ENCODE measurements around the gene FREY1. TPM values are rescaled to one million over a fixed set of nuclear protein-coding genes. Genes with fewer than 3 reads are reported as not detected.

The FREY1 gene
- total RNA-seq, 1 donor from 2014 or later, result not detected

DNA sequence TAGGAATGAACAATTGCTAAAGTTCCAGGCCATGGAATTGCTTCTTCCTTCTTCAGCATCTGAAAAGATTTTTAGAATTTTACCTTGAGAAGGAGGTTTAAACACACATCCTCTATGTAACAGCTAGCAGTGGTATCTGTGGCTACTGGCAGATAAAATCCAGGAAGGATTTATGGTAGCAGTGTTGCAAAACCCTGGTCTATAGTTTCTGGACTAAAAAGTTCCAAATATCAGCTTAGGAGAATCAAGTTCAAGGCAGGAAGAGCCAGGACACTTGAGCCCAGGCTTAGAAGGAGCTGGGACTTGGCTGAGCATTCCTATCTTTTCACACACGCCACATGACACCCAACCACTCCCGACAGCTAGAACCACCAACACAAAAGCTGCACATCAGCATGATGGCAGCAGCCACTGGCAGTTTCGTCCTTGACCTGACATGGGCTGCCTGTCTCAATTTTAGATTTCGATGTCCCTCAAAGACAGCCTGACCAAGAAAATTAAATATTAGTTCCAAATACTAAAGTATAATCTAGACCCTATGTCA lies 29.5 kb upstream of the FREY1 start:
- TF ChIP-seq EZH2phosphoT487 (IDR thresholded peaks at IDR 0.05), result no peak
- TF ChIP-seq EZH2 (IDR thresholded peaks at IDR 0.05), result no peak
- no peak for TF ChIP-seq CTCF (IDR thresholded peaks at IDR 0.05)
- Histone ChIP-seq H3K79me2 (ENCODE audit: low read depth) (no peaks in the 10 kb centered on the region), H3K36me3 (no peaks in the 10 kb centered on the region), H3K27me3 (no peaks in the 10 kb centered on the region), H3K4me3 (no peak overlapping the region), H3K27ac (no peak overlapping the region), H3F3A (ENCODE audit: low read depth) (peaks cover 7% of the 10 kb centered on the region), H2AFZ (replicated peaks) (no peak overlapping the region), H3K9me3 (ENCODE audit: low read depth) (no peaks in the 10 kb centered on the region), H3K9ac (no peak overlapping the region), H4K20me1 (ENCODE audit: low read depth) (peaks cover 7% of the 10 kb centered on the region), H3K4me1 (no peaks in the 10 kb centered on the region), H3K4me2 (no peak overlapping the region)
- Mint-ChIP-seq H3K27ac (no peak overlapping the region), H3K27me3 (ENCODE audit: insufficient read depth, low read depth) (peaks cover 4% of the 10 kb centered on the region), H3K36me3 (peaks cover 9% of the 10 kb centered on the region), H3K4me1 (no peaks in the 10 kb centered on the region), H3K4me3 (no peak overlapping the region), H3K9me3 (no peaks in the 10 kb centered on the region)
- DNase-seq (ENCODE audit: low spot score), result no peak

DNA sequence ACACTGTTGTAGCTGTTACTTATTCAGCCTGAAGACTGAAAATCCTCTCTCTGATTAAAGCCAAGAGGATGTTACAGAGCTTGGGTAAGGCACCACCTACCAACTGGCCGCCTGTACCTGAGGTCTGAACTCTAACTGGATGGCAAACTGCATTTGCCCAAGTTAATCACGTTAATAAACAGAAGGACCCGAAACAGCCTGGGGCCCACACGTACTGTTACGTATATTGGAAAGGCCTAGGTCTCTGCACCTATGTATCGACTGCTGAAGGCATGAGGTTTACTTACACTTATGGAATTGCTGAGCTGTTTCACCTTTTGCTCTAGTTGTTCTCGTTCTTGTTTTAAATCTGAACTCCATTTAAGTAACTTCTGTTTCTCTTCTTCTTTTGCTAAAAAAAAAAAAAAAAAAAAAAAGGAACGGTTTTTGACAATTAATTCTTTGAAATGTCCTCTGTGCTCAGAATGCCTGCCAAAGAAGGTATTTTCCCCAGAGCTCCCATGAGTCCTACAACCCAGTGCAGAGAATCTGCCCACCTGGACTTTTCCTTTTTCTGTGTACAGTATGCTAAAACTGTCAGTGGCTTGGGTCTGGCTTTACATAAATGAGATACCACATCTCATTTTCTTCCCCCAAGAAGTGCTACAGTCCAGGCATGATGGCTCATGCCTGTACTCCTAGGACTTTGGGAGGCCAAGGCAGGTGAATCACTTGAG lies 28.4 kb upstream of the FREY1 start:
- no peaks in the 10 kb centered on the region for H3K9me3 Mint-ChIP-seq
- Histone ChIP-seq H3K36me3 (no peaks in the 10 kb centered on the region), H3K9ac (no peak overlapping the region), H4K20me1 (ENCODE audit: low read depth) (peaks cover 13% of the 10 kb centered on the region), H2AFZ (replicated peaks) (no peak overlapping the region), H3K9me3 (ENCODE audit: low read depth) (no peaks in the 10 kb centered on the region), H3K4me1 (no peaks in the 10 kb centered on the region), H3K79me2 (ENCODE audit: low read depth) (no peaks in the 10 kb centered on the region), H3K4me3 (no peak overlapping the region), H3K27me3 (no peaks in the 10 kb centered on the region), H3F3A (ENCODE audit: low read depth) (peaks cover 10% of the 10 kb centered on the region), H3K27ac (no peak overlapping the region), H3K4me2 (no peak overlapping the region)
- no peak overlapping the region for H3K4me3 Mint-ChIP-seq
- peaks cover 5% of the 10 kb centered on the region for H3K27me3 Mint-ChIP-seq (ENCODE audit: insufficient read depth, low read depth)
- no peak overlapping the region for H3K27ac Mint-ChIP-seq
- H3K4me1 Mint-ChIP-seq, result no peaks in the 10 kb centered on the region
- no peak for DNase-seq (ENCODE audit: low spot score)
- H3K36me3 Mint-ChIP-seq, result peaks cover 8% of the 10 kb centered on the region
- TF ChIP-seq CTCF (IDR thresholded peaks at IDR 0.05) (no peak), EZH2phosphoT487 (IDR thresholded peaks at IDR 0.05) (no peak), EZH2 (IDR thresholded peaks at IDR 0.05) (no peak)

GRCh38 chr11:45934580-45935318 lies 27.7 kb upstream of the FREY1 start:
- no peaks in the 10 kb centered on the region for H3K9me3 ChIP-seq (ENCODE audit: low read depth)
- no peak overlapping the region for H3K27ac ChIP-seq
- TF ChIP-seq EZH2phosphoT487 (IDR thresholded peaks at IDR 0.05) (no peak), CTCF (IDR thresholded peaks at IDR 0.05) (no peak), EZH2 (IDR thresholded peaks at IDR 0.05) (no peak)
- H3K9me3 Mint-ChIP-seq, result no peaks in the 10 kb centered on the region
- H3K4me2 ChIP-seq, result no peak overlapping the region
- H3K4me3 ChIP-seq, result no peak overlapping the region
- H3K9ac ChIP-seq, result no peak overlapping the region
- peaks cover 8% of the 10 kb centered on the region for H3K36me3 Mint-ChIP-seq
- no peak overlapping the region for H3K27ac Mint-ChIP-seq
- H3K36me3 ChIP-seq, result no peaks in the 10 kb centered on the region
- H3K4me1 Mint-ChIP-seq, result no peaks in the 10 kb centered on the region
- H3K27me3 Mint-ChIP-seq (ENCODE audit: insufficient read depth, low read depth), result peaks cover 9% of the 10 kb centered on the region
- H3K79me2 ChIP-seq (ENCODE audit: low read depth), result no peaks in the 10 kb centered on the region
- H3F3A ChIP-seq (ENCODE audit: low read depth), result peaks cover 10% of the 10 kb centered on the region
- H3K27me3 ChIP-seq, result no peaks in the 10 kb centered on the region
- peaks cover 8% of the 10 kb centered on the region for H4K20me1 ChIP-seq (ENCODE audit: low read depth)
- no peak for DNase-seq (ENCODE audit: low spot score)
- no peak overlapping the region for H3K4me3 Mint-ChIP-seq
- H3K4me1 ChIP-seq, result no peaks in the 10 kb centered on the region
- H2AFZ ChIP-seq (replicated peaks), result no peak overlapping the region
